PC-9 (cell line): ENCODE data around the gene STEAP4. TPM values are rescaled to one million over a fixed set of nuclear protein-coding genes. Genes with fewer than 3 reads are reported as not detected.

Source experiments
- BruUV-seq: library from RNA; stranded (reverse); fragments of 400-500 nt; replicated peaks from 2 replicates; lab custom pipeline; 2021; lab: Mats Ljungman, UMichigan
- CTCF ChIA-PET: fragments of 300-600 bp; sonication (Branson Sonifier 250); formaldehyde crosslinking; loops from one replicate; lab custom pipeline; 2022; ENCODE audit warnings: antibody characterized with exemption; lab: Charles Lee
- POLR2A ChIA-PET: fragments of 300-600 bp; sonication (Branson Sonifier 250); formaldehyde crosslinking; loops from one replicate; lab custom pipeline; 2022; ENCODE audit warnings: antibody characterized with exemption; ENCODE audit not compliant: unreplicated experiment; lab: Charles Lee
- DNase-seq, 2 experiments: peaks; one replicate each; pipeline versions ENCODE4 v3.0.0 to v3.0.0-alpha.2; 2015 to 2022; ENCODE audit warnings: mixed read lengths in 1 of 2
- H2AFZ ChIP-seq: fragments of 200-600 bp; sonication (generic); 2 replicates; pipeline ENCODE4 v1.8.1; 2017; ENCODE audit warnings: antibody characterized with exemption
- H3F3A ChIP-seq: fragments of 200-600 bp; sonication (generic); 2 replicates; pipeline ENCODE4 v1.8.1; 2017; ENCODE audit warnings: antibody characterized with exemption, mild to moderate bottlenecking, low read depth; ENCODE audit not compliant: insufficient read depth
- H3K27ac ChIP-seq: fragments of 200-600 bp; sonication (generic); 2 replicates; pipeline ENCODE4 v1.6.1; 2016; ENCODE audit warnings: mixed run types
- H3K27me3 ChIP-seq: fragments of 200-600 bp; sonication (generic); 2 replicates; pipeline ENCODE4 v1.6.1; 2016; ENCODE audit warnings: low read depth, mixed run types; ENCODE audit not compliant: insufficient read depth
- H3K36me3 ChIP-seq: fragments of 200-600 bp; sonication (generic); 2 replicates; pipeline ENCODE4 v1.6.1; 2016; ENCODE audit warnings: low read depth, mixed run types
- H3K4me1 ChIP-seq: fragments of 200-600 bp; sonication (generic); replicated peaks from 2 replicates; pipeline ENCODE4 v1.6.1; 2016; ENCODE audit warnings: mixed run types; ENCODE audit not compliant: insufficient read depth
- H3K4me2 ChIP-seq: fragments of 200-600 bp; sonication (generic); 2 replicates; pipeline ENCODE4 v1.6.1; 2017; ENCODE audit warnings: mixed run types
- H3K4me3 ChIP-seq: fragments of 200-600 bp; sonication (generic); 2 replicates; pipeline ENCODE4 v1.6.1; 2016; ENCODE audit warnings: mixed run types
- H3K79me2 ChIP-seq: fragments of 200-600 bp; sonication (generic); 2 replicates; pipeline ENCODE4 v1.6.1; 2017; ENCODE audit warnings: low read depth, mixed run types
- H3K9me2 ChIP-seq: fragments of 200-600 bp; sonication (generic); 2 replicates; pipeline ENCODE4 v1.8.1; 2017; ENCODE audit warnings: mild to moderate bottlenecking; ENCODE audit not compliant: insufficient read depth
- H3K9me3 ChIP-seq: fragments of 200-600 bp; sonication (generic); 2 replicates; pipeline ENCODE4 v1.8.1; 2016; ENCODE audit warnings: low read depth; ENCODE audit not compliant: insufficient read depth
- H4K20me1 ChIP-seq: fragments of 200-600 bp; sonication (generic); 2 replicates; pipeline ENCODE4 v1.8.1; 2017; ENCODE audit not compliant: insufficient read depth
- EZH2 ChIP-seq: fragments of 200-600 bp; sonication (generic); IDR thresholded peaks from 2 replicates; pipeline ENCODE4 v1.8.0; 2017; ENCODE audit warnings: antibody characterized with exemption, low read depth
- intact Hi-C: fragments of 100-400 bp; cut with micrococcal nuclease; formaldehyde crosslinking; loops from one replicate; pipeline ENCODE4 v1.10.0; 2022; ENCODE audit not compliant: unreplicated experiment
- total RNA-seq: library from RNA; stranded (reverse); gene quantifications from 2 replicates; pipeline ENCODE4 v1.2.3, GENCODE V29; 2021
- TF ChIP-seq, protein P1 (sequence below): fragments of 200-600 bp; sonication (generic); conservative IDR thresholded peaks from 2 replicates; pipeline ENCODE4 v1.6.1; 2017; ENCODE audit warnings: mixed run types, antibody characterized with exemption, mild to moderate bottlenecking, moderate library complexity

The STEAP4 gene
- total RNA-seq, 1 experiment from 2014 or later = 10.3 TPM

DNA sequence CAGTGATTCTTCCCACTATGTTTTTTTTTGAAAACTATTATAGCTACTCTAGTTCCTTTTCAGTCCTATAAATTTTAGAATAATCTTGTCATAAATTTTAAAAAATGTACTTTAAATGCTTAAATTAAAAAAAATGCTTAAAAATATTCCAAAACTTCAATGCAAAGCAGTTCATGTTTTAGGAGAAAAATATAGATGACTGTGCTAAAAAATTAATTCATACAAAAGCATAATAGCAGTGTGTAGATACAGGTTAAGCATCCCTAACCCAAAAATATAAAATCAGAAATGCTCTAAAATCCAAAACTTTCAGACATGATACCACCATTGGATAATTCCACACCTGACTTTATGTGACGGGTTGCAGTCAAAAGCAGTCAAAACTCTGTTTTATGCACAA, 12.8 kb downstream of the STEAP4 start:
- H3K4me1 ChIP-seq = peaks cover 49% of the 10 kb centered on the region
- no peak overlapping the region for H3K27ac ChIP-seq
- H3F3A ChIP-seq = peaks cover 34% of the 10 kb centered on the region
- H3K9me3 ChIP-seq = no peaks in the 10 kb centered on the region
- ChIA-PET CTCF (no interaction called here), POLR2A (interaction anchor here (0.6 kb wide), 1 partner anchor 73 kb away, joined by 5 read pairs; no protein-coding TSS in a partner anchor)
- H3K4me3 ChIP-seq = no peak overlapping the region
- H3K79me2 ChIP-seq = no peaks in the 10 kb centered on the region
- H2AFZ ChIP-seq = no peak overlapping the region
- no TSS peak for BruUV-seq
- H4K20me1 ChIP-seq = no peaks in the 10 kb centered on the region
- H3K4me2 ChIP-seq = no peak overlapping the region
- no peaks in the 10 kb centered on the region for H3K36me3 ChIP-seq
- intact Hi-C loops = no loop called here
- no peak for DNase-seq
- TF ChIP-seq, protein P1, sequence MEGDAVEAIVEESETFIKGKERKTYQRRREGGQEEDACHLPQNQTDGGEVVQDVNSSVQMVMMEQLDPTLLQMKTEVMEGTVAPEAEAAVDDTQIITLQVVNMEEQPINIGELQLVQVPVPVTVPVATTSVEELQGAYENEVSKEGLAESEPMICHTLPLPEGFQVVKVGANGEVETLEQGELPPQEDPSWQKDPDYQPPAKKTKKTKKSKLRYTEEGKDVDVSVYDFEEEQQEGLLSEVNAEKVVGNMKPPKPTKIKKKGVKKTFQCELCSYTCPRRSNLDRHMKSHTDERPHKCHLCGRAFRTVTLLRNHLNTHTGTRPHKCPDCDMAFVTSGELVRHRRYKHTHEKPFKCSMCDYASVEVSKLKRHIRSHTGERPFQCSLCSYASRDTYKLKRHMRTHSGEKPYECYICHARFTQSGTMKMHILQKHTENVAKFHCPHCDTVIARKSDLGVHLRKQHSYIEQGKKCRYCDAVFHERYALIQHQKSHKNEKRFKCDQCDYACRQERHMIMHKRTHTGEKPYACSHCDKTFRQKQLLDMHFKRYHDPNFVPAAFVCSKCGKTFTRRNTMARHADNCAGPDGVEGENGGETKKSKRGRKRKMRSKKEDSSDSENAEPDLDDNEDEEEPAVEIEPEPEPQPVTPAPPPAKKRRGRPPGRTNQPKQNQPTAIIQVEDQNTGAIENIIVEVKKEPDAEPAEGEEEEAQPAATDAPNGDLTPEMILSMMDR = no peak
- no peak for TF ChIP-seq EZH2
- H3K27me3 ChIP-seq = no peaks in the 10 kb centered on the region
- H3K9me2 ChIP-seq = no peaks in the 10 kb centered on the region

DNA sequence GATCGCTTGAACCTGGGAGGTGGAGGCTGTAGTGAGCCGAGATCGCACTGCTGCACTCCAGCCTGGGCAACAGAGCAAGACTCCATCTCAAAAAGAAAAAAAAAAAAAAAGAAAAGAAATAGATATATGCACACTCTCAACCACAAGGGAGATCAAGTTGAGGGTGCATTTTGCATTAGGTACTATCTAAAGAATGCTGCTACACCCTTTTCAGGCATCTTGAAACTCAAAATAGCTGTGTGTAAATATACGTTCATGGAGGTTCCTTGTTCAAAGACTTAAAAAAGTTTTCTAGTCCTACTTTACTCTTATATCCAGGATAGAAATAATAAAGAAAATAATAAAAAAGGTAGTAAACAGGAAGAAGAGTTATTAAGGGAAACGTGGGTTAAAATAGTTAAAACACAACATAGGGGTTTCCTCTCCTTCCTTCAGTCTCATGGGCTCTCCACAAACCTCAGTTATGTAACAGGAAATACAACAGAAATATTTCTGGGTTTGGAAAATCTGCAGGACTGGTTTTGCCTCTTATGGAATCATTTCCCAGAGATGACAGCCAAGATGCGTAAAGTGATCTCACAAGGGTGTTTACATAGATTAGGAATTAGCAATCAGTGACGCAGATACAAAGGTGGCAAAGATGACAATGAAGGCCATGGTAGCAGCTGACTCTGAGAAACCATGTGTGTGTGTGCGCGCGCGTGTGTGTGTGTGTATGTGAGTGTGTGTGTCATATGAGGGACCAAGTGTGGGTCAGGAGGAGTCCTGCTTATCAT, 15.1 kb downstream of the STEAP4 start:
- ChIA-PET CTCF (interaction anchor here (0.7 to 1.1 kb wide), 2 partner anchors 31 to 1791 kb away, joined by 4 to 5 read pairs; no protein-coding TSS in a partner anchor), POLR2A (interaction anchor here (0.7 to 1.0 kb wide), 6 partner anchors 37 to 358 kb away, joined by 8 to 36 read pairs (median 12); no protein-coding TSS in a partner anchor)
- BruUV-seq = TSS peak; percentile 76
- TF ChIP-seq, protein P1 = no peak
- no peak for TF ChIP-seq EZH2
- Histone ChIP-seq H3K79me2 (no peaks in the 10 kb centered on the region), H3F3A (peaks cover 38% of the 10 kb centered on the region), H2AFZ (peak overlapping the region; percentile 46; the same call in 1 of the 2 replicates), H3K9me2 (no peaks in the 10 kb centered on the region), H3K36me3 (no peaks in the 10 kb centered on the region), H4K20me1 (no peaks in the 10 kb centered on the region), H3K9me3 (peaks cover 6% of the 10 kb centered on the region; the same call in 1 of the 2 replicates), H3K27ac (peak overlapping the region; percentile 97), H3K4me1 (peaks cover 58% of the 10 kb centered on the region), H3K27me3 (no peaks in the 10 kb centered on the region), H3K4me3 (no peak overlapping the region; the same call in 1 of the 2 replicates), H3K4me2 (peak overlapping the region; percentile 60)
- intact Hi-C loops = loop anchor here (1.0 kb wide), 2 partner anchors 67 to 164 kb away; no protein-coding TSS in a partner anchor
- DNase-seq = peak; percentile 85 to 97

DNA sequence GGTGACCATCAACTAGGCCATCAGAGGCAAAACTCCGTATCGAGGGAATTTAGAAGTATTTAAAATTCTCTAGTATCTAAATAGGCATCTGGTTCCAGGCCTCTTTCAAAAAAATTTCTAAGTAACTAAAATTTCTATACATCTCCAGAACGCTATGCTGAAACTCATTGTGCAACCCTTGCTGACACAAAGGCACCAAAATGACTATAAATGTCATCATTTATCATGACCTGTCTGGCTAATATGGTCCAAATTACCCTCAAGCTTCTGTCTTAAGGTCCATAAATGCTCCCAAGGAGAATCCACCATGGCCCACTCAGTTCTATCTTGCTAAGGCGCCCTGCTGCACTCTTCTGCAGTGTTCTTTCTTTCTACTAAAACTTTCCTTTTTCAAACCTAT, 16.2 kb downstream of the STEAP4 start:
- no peak for TF ChIP-seq EZH2
- TF ChIP-seq, protein P1 = no peak
- Histone ChIP-seq H2AFZ (no peak overlapping the region), H3K27me3 (no peaks in the 10 kb centered on the region), H3K4me2 (peak overlapping the region; percentile 59), H3K9me2 (no peaks in the 10 kb centered on the region), H4K20me1 (no peaks in the 10 kb centered on the region), H3K4me3 (no peak overlapping the region), H3K27ac (peak overlapping the region; percentile 97), H3K79me2 (no peaks in the 10 kb centered on the region), H3K4me1 (peaks cover 58% of the 10 kb centered on the region), H3K36me3 (no peaks in the 10 kb centered on the region), H3F3A (peaks cover 38% of the 10 kb centered on the region), H3K9me3 (peaks cover 6% of the 10 kb centered on the region; the same call in 1 of the 2 replicates)
- DNase-seq = peak in 1 of 2 experiments; percentile 44
- POLR2A ChIA-PET = no interaction called here
- no TSS peak for BruUV-seq
- CTCF ChIA-PET = no interaction called here
- intact Hi-C loops = no loop called here
